ES-I3 (cell line): ENCODE data around the gene ELL.

Experiments used
- H3K36me3 ChIP-seq: 2 replicates; pipeline ENCODE4 v1.6.1; 2013; ENCODE audit warnings: mild to moderate bottlenecking, low read length, control low read depth, moderate library complexity; ENCODE audit not compliant: insufficient read depth
- H3K4me1 ChIP-seq: 2 replicates; pipeline ENCODE4 v1.6.1; 2013; ENCODE audit warnings: mild to moderate bottlenecking, control low read depth, low read length; ENCODE audit not compliant: insufficient read depth
- H3K9ac ChIP-seq: 2 replicates; pipeline ENCODE4 v1.6.1; 2013; ENCODE audit warnings: low read depth, mild to moderate bottlenecking, low read length, moderate library complexity
- H3K9me3 ChIP-seq: 2 replicates; pipeline ENCODE4 v1.6.1; 2013; ENCODE audit warnings: mild to moderate bottlenecking, low read length, moderate library complexity; ENCODE audit not compliant: control insufficient read depth, insufficient read depth

ELL gene

DNA sequence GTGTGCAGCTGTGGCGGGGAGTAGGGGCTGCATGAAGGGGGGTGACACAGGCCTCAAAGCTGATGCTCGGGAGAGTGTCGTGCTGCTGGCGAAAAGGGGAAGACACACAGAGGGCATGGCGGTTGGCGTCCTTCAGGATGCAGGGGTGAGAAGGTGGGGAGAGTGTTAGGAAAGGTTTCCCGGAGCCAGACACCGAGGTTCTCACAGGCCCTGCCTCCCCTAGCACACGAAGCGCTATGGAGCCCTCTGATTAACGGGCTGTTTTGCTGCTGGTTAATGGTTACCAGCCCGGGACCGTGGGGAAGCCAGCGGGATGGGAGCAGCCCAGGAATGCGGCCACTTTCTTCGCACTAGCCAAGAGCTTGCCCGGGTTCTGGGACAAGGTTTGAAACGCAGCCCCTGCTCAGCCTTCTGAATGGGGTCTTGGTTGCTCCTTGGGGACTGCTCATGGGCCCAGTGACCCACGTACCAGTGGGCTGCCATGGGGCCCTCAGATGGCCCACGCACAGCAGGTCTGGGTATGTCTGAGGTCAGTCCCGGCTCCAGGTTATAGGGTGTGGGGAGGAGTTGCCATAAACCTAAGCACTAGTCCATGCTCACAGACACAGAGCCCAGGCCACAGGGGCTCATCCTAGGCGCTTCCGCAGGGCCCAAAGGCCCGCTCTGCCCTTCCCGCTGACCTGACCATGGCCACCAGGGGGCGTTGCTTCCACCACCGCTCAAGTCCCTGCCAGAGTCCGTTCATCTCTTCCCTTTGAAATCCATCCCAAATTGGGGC, 52.6 kb downstream of the ELL start:
- Histone ChIP-seq H3K4me1 (peaks cover 3% of the 10 kb centered on the region; the same call in 1 of the 2 replicates), H3K9ac (no peak overlapping the region), H3K36me3 (no peaks in the 10 kb centered on the region; the same call in none of the 2 replicates)

GRCh38 chr19:18468517-18468916, 53.4 kb downstream of the ELL start:
- no peaks in the 10 kb centered on the region; the same call in none of the 2 replicates for H3K36me3 ChIP-seq
- H3K9me3 ChIP-seq: no peaks in the 10 kb centered on the region
- peaks cover 3% of the 10 kb centered on the region; the same call in 1 of the 2 replicates for H3K4me1 ChIP-seq
- no peak overlapping the region for H3K9ac ChIP-seq

More for the DNA sequence above, 52.6 kb downstream of the ELL start:
- H3K9me3 ChIP-seq: no peaks in the 10 kb centered on the region

- Histone ChIP-seq H3K9me3 (no peaks in the 10 kb centered on the region), H3K36me3 (no peaks in the 10 kb centered on the region; the same call in none of the 2 replicates), H3K4me1 (peaks cover 3% of the 10 kb centered on the region; the same call in 1 of the 2 replicates), H3K9ac (no peak overlapping the region)
Measured at GRCh38 chr19:18467978-18468377, 53.9 kb downstream of the ELL start.

DNA sequence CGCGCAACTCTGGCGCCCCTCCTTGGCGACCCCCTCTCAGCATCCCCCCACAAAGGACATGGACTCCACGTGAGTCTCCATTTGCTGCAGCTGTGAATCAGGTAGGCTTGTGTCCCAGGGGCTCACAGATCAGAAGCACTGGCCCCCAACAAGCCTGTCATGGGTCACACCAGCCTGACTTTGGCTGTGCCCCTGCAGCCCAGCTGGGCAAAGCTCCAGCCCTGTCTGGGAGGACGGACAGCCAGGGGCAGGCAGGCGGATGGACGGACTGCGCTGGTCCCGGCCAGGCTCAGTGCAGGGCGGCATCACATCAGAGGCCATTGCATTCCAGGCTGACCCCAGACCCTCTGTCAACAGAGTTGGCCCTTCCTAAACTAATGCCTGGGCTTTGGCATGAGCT, 55.5 kb downstream of the ELL start:
- Histone ChIP-seq H3K9ac (no peak overlapping the region), H3K36me3 (no peaks in the 10 kb centered on the region; the same call in none of the 2 replicates), H3K4me1 (peaks cover 3% of the 10 kb centered on the region; the same call in 1 of the 2 replicates), H3K9me3 (no peaks in the 10 kb centered on the region)

DNA sequence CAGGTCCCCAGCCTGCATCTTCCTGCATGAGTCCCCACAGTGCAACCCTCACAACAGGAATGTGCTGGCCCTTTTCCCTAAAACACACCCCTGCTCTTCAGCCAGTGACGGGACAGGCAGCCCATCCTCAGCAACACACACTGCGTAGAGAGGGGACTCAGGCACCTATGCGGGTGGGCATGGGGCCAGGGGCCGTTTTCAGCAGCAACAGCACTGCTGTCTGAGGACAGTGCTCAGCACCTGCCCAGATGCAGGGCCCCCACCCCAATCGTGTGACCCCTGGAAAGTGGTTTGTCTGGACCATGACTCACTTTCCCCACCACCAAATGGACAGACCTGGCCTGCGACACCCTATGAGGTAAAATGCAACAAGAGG, 55.9 kb downstream of the ELL start:
- Histone ChIP-seq H3K4me1 (peaks cover 3% of the 10 kb centered on the region; the same call in 1 of the 2 replicates), H3K9me3 (no peaks in the 10 kb centered on the region), H3K36me3 (no peaks in the 10 kb centered on the region; the same call in none of the 2 replicates), H3K9ac (no peak overlapping the region)

GRCh38 chr19:18465214-18465963, 56.5 kb downstream of the ELL start:
- peaks cover under 1% of the 10 kb centered on the region; the same call in 1 of the 2 replicates for H3K4me1 ChIP-seq
- no peaks in the 10 kb centered on the region for H3K9me3 ChIP-seq
- no peak overlapping the region for H3K9ac ChIP-seq
- H3K36me3 ChIP-seq: peaks cover 5% of the 10 kb centered on the region; the same call in 1 of the 2 replicates

- H3K9ac ChIP-seq: no peak overlapping the region
- no peaks in the 10 kb centered on the region; the same call in 1 of the 2 replicates for H3K4me1 ChIP-seq
- no peaks in the 10 kb centered on the region for H3K9me3 ChIP-seq
- peaks cover 9% of the 10 kb centered on the region; the same call in 1 of the 2 replicates for H3K36me3 ChIP-seq
Measured at GRCh38 chr19:18464646-18465045, 57.2 kb downstream of the ELL start.

- no peak overlapping the region for H3K9ac ChIP-seq
- peaks cover 9% of the 10 kb centered on the region; the same call in 1 of the 2 replicates for H3K36me3 ChIP-seq
- H3K4me1 ChIP-seq: no peaks in the 10 kb centered on the region; the same call in 1 of the 2 replicates
- no peaks in the 10 kb centered on the region for H3K9me3 ChIP-seq
Measured at GRCh38 chr19:18461471-18461870, 60.4 kb downstream of the ELL start.

GRCh38 chr19:18460900-18461299, 61.0 kb downstream of the ELL start:
- Histone ChIP-seq H3K9ac (no peak overlapping the region), H3K36me3 (peaks cover 9% of the 10 kb centered on the region; the same call in 1 of the 2 replicates), H3K4me1 (no peaks in the 10 kb centered on the region; the same call in 1 of the 2 replicates), H3K9me3 (no peaks in the 10 kb centered on the region)

DNA sequence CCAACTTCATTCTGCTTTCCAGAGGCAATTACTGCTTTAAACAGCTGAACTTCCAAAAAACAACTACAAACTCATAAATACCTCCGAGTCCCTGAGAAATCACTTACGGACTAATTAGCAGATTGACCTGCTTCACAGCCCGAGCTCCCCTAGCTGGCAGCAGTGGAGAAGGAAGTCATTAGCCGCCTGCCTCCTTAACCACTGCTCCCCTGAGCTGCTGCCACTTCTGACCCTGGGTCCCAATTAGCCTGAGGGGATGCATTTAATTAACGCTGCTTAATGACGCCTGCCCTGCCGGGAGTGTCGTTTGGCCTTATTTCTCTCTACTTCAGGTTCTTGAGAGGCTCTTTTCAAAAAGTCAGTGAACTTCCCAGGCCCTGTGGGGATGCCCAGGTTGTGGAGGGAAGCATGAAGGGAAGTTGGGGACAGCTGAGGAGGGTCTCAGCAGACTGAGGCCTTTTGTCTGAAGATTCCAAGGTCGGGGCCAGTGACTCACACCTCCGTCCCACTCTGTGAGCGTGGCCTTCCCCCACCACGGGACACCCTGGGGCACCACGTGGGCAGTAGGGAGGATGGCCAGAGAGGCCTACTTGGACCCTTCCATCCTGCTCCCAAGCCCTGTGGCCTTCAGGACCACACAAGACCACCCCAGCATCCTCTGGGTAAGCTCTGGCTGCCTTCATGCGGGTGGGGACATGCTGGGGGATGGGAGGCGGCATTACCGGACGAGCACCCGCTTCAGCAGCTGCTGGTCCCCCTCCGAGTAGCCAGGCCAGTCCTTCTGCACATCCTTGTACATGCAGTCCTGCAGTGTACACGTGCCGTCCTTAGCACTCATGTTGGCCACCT, 64.2 kb downstream of the ELL start:
- no peak overlapping the region for H3K9ac ChIP-seq
- H3K4me1 ChIP-seq: no peaks in the 10 kb centered on the region; the same call in 1 of the 2 replicates
- peaks cover 9% of the 10 kb centered on the region; the same call in 1 of the 2 replicates for H3K36me3 ChIP-seq
- no peaks in the 10 kb centered on the region for H3K9me3 ChIP-seq

DNA sequence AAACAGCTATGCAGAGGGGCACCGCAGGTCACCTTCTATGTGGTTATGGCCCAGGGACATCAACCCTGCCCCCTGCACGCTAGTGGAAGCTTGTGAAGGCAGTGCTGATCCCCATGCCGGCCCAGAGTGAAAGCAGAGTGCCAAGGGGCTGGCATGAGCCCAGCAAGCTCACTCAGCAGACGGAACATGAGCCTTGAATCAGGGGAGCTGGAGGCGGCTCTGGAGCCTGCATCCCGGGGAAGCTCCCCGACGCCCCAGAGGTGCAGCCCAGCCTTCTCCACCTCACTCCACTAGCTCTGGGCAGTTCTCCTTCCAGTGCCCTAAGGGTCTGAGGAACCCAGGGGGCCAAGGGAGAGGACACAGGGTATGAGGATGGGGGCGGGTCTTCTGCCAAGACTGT, 64.9 kb downstream of the ELL start:
- Histone ChIP-seq H3K9me3 (no peaks in the 10 kb centered on the region), H3K36me3 (peaks cover 9% of the 10 kb centered on the region; the same call in 1 of the 2 replicates), H3K4me1 (no peaks in the 10 kb centered on the region; the same call in 1 of the 2 replicates), H3K9ac (no peak overlapping the region)

DNA sequence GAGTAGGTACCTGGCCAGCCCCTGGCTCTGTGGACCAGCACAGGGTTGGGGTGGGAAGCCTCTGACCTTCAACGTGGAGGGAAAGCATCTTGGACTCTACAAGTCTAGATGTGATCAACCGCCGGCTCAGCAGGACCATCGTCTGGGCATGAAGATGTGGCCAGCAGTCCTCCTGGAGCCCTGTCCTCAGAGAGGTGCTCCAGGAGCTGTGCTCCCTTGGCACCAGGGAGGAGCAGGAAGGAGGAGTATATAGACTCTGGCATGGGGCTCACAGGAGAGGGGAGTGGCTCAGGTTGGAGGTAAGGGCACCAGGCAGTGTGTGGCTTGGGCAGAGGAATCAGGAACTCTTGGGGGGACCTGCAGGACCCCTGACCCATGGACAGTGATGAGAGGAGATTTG, 65.6 kb downstream of the ELL start:
- no peaks in the 10 kb centered on the region; the same call in 1 of the 2 replicates for H3K4me1 ChIP-seq
- H3K9me3 ChIP-seq: no peaks in the 10 kb centered on the region
- H3K36me3 ChIP-seq: peaks cover 9% of the 10 kb centered on the region; the same call in 1 of the 2 replicates
- no peak overlapping the region for H3K9ac ChIP-seq

DNA sequence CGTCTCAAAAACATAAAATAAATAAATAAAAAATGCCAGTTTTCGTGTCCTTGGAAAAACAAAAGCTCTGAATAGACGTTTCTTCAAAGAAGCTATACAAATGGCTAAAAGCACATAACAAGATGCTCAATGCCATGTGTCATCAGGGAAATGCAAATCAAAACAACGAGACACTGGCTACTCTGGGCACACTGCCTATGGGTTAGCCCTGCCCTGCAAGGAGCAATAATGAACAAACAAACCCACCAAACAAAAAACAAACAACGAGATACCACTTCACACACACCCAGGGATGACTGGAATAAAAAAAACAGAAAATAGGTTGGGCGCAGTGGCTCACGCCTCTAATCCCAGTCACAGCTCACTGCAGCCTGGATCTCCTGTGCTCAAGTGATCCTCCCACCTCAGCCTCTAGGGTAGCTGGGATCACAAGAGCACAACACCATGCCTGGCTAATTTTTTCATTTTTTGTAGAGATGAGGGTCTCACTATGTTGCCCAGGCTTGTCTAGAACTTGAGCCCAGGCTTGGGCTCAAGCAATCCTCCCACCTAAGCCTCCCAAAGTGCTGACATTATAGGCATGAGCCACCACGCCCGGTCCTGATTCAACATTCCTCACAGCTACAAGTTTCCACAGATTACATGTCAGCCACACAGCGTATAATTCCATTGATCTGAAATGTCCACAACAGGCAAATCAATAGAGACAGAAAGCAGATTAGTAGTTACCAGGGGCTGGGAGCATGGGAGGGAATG, 68.4 kb downstream of the ELL start:
- H3K36me3 ChIP-seq: peaks cover 3% of the 10 kb centered on the region; the same call in 1 of the 2 replicates
- no peaks in the 10 kb centered on the region; the same call in 1 of the 2 replicates for H3K4me1 ChIP-seq
- H3K9ac ChIP-seq: no peak overlapping the region
- H3K9me3 ChIP-seq: no peaks in the 10 kb centered on the region
